ENCODE measurements around the gene ABI1. TPM values are rescaled to one million over a fixed set of nuclear protein-coding genes. Genes with fewer than 3 reads are reported as not detected.

ABI1 gene
- total and polyA plus RNA-seq, 8 donors: 11.7 to 71.0 (median 22.7) TPM

GRCh38 chr10:26703096-26703495 is 157.7 kb downstream of the ABI1 start:
- WGBS, 5 donors: 81 to 92% (median 90%) methylated on average over 4 of the region's 4 CpGs
- intact Hi-C loops (cut with DNase I; ENCODE audit: low total_unique reads): no loop called here
- H3K9me3 ChIP-seq: no peaks in the 10 kb centered on the region
- TF ChIP-seq EP300 (IDR thresholded peaks at IDR 0.05) (no peak), POLR2A (IDR thresholded peaks at IDR 0.05) (no peak), POLR2AphosphoS5 (IDR thresholded peaks at IDR 0.05) (no peak), CTCF (IDR thresholded peaks at IDR 0.05) (no peak)
- no peaks in the 10 kb centered on the region for H3K27me3 ChIP-seq
- DNase-seq: no peak
- peaks cover 9 to 26% (median 11%) of the 10 kb centered on the region in 4 donors for H3K4me1 ChIP-seq
- H3K27ac ChIP-seq: no peak overlapping the region
- H3K36me3 ChIP-seq: peaks cover 7 to 37% (median 35%) of the 10 kb centered on the region in 4 donors
- H3K4me3 ChIP-seq: no peak overlapping the region

GRCh38 chr10:26700884-26701630 is 159.7 kb downstream of the ABI1 start:
- Histone ChIP-seq H3K4me1 (peaks cover 12 to 32% (median 19%) of the 10 kb centered on the region in 4 donors), H3K36me3 (peaks cover 0 to 16% (median 15%) of the 10 kb centered on the region in 4 donors), H3K9me3 (no peaks in the 10 kb centered on the region), H3K27me3 (no peaks in the 10 kb centered on the region), H3K27ac (no peak overlapping the region), H3K4me3 (no peak overlapping the region)
- intact Hi-C loops (cut with DNase I; ENCODE audit: low total_unique reads): no loop called here
- WGBS, 5 donors: 60 to 72% (median 65%) methylated on average over 4 of the region's 4 CpGs
- DNase-seq: no peak
- TF ChIP-seq CTCF (IDR thresholded peaks at IDR 0.05) (no peak), EP300 (IDR thresholded peaks at IDR 0.05) (no peak), POLR2AphosphoS5 (IDR thresholded peaks at IDR 0.05) (no peak), POLR2A (IDR thresholded peaks at IDR 0.05) (no peak)

- TF ChIP-seq POLR2AphosphoS5 (IDR thresholded peaks at IDR 0.05) (no peak), CTCF (IDR thresholded peaks at IDR 0.05) (no peak), EP300 (IDR thresholded peaks at IDR 0.05) (no peak), POLR2A (IDR thresholded peaks at IDR 0.05) (no peak)
- H3K4me1 ChIP-seq: peaks cover 12 to 32% (median 19%) of the 10 kb centered on the region in 4 donors
- intact Hi-C loops (cut with DNase I; ENCODE audit: low total_unique reads): no loop called here
- H3K27me3 ChIP-seq: no peaks in the 10 kb centered on the region
- 93 to 97% (median 95%) methylated on average over 7 of the region's 7 CpGs for WGBS, 5 donors
- no peaks in the 10 kb centered on the region for H3K9me3 ChIP-seq
- no peak for DNase-seq
- no peak overlapping the region for H3K27ac ChIP-seq
- H3K36me3 ChIP-seq: peaks cover 0 to 6% (median 2%) of the 10 kb centered on the region in 4 donors
- no peak overlapping the region for H3K4me3 ChIP-seq
Observed at GRCh38 chr10:26699631-26700030, 161.1 kb downstream of the ABI1 start.

GRCh38 chr10:26698909-26699308 is 161.8 kb downstream of the ABI1 start:
- Histone ChIP-seq H3K9me3 (no peaks in the 10 kb centered on the region), H3K27me3 (no peaks in the 10 kb centered on the region), H3K4me1 (peaks cover 12 to 32% (median 19%) of the 10 kb centered on the region in 4 donors), H3K27ac (no peak overlapping the region), H3K36me3 (peaks cover 0 to 6% (median 2%) of the 10 kb centered on the region in 4 donors), H3K4me3 (peak overlapping the region in 2 of 4 donors; percentile 84 to 97)
- intact Hi-C loops (cut with DNase I; ENCODE audit: low total_unique reads): no loop called here
- no peak for DNase-seq
- no peak for TF ChIP-seq CTCF (IDR thresholded peaks at IDR 0.05)
- TF ChIP-seq POLR2A (IDR thresholded peaks at IDR 0.05): no peak
- TF ChIP-seq EP300 (IDR thresholded peaks at IDR 0.05): no peak
- no peak for TF ChIP-seq POLR2AphosphoS5 (IDR thresholded peaks at IDR 0.05)
- 71 to 86% (median 80%) methylated on average over 2 of the region's 2 CpGs for WGBS, 5 donors
